Measurements from ENCODE around the gene BANK1. TPM values are rescaled to one million over a fixed set of nuclear protein-coding genes. Genes with fewer than 3 reads are reported as not detected.

BANK1 gene
- total RNA-seq, 1 experiment from 2014 or later, result 3.3 TPM

- H3K4me1 ChIP-seq (ENCODE audit: control insufficient read depth, insufficient read depth, low read length), result no peaks in the 10 kb centered on the region
- in situ Hi-C loops (cut with HindIII; ENCODE audit: low pct_unique_long_range_greater_than_20kb, low sequenced_read_pairs) (no loop called here), intact Hi-C loops (cut with micrococcal nuclease; ENCODE audit: unreplicated experiment) (no loop called here)
- H3K27me3 ChIP-seq (ENCODE audit: control insufficient read depth, insufficient read depth, low read length), result no peaks in the 10 kb centered on the region
- TF ChIP-seq POLR2AphosphoS5 (IDR thresholded peaks at IDR 0.05; ENCODE audit: low read depth, low read length) (no peak), SIN3A (IDR thresholded peaks at IDR 0.05; ENCODE audit: borderline replicate concordance, insufficient read depth, low read depth, low read length) (no peak), CTCF (IDR thresholded peaks at IDR 0.05) (no peak), REST (IDR thresholded peaks at IDR 0.05; ENCODE audit: insufficient read depth in 1 of 2, low read depth in 2 of 2, low read length in 1 of 2) (no peak), TCF7L2 (IDR thresholded peaks at IDR 0.05; ENCODE audit: low read depth, low read length) (no peak)
- no peak for ATAC-seq
- BruUV-seq (replicated peaks), result no TSS peak
- H3K9me3 ChIP-seq (ENCODE audit: control insufficient read depth, insufficient read depth, low read depth, low read length), result no peaks in the 10 kb centered on the region
- ChIA-PET CTCF (no interaction called here), POLR2A (no interaction called here)
- H3K27ac ChIP-seq (ENCODE audit: low read length), result no peak overlapping the region
- H3K36me3 ChIP-seq (ENCODE audit: control insufficient read depth, insufficient read depth, low read length), result no peaks in the 10 kb centered on the region
- DNase-seq (ENCODE audit: low read depth, low spot score), result no peak
- no peak overlapping the region for H3K4me3 ChIP-seq (ENCODE audit: low read depth in 2 of 2, low read length in 2 of 2)
Measured at GRCh38 chr4:102022343-102022742, 231.8 kb downstream of the BANK1 start.

GRCh38 chr4:102027961-102028360 is 237.4 kb downstream of the BANK1 start:
- POLR2A ChIA-PET, result no interaction called here
- Histone ChIP-seq H3K27ac (ENCODE audit: low read length) (no peak overlapping the region), H3K4me1 (ENCODE audit: control insufficient read depth, insufficient read depth, low read length) (no peaks in the 10 kb centered on the region), H3K9me3 (ENCODE audit: control insufficient read depth, insufficient read depth, low read depth, low read length) (no peaks in the 10 kb centered on the region), H3K4me3 (ENCODE audit: low read depth in 2 of 2, low read length in 2 of 2) (no peak overlapping the region), H3K27me3 (ENCODE audit: control insufficient read depth, insufficient read depth, low read length) (no peaks in the 10 kb centered on the region), H3K36me3 (ENCODE audit: control insufficient read depth, insufficient read depth, low read length) (no peaks in the 10 kb centered on the region)
- intact Hi-C loops (cut with micrococcal nuclease; ENCODE audit: unreplicated experiment) (no loop called here), in situ Hi-C loops (cut with HindIII; ENCODE audit: low pct_unique_long_range_greater_than_20kb, low sequenced_read_pairs) (no loop called here)
- CTCF ChIA-PET, result no interaction called here
- DNase-seq (ENCODE audit: low read depth, low spot score) (no peak), ATAC-seq (no peak)
- BruUV-seq (replicated peaks), result no TSS peak
- TF ChIP-seq TCF7L2 (IDR thresholded peaks at IDR 0.05; ENCODE audit: low read depth, low read length) (no peak), SIN3A (IDR thresholded peaks at IDR 0.05; ENCODE audit: borderline replicate concordance, insufficient read depth, low read depth, low read length) (no peak), POLR2AphosphoS5 (IDR thresholded peaks at IDR 0.05; ENCODE audit: low read depth, low read length) (no peak), CTCF (IDR thresholded peaks at IDR 0.05) (no peak), REST (IDR thresholded peaks at IDR 0.05; ENCODE audit: insufficient read depth in 1 of 2, low read depth in 2 of 2, low read length in 1 of 2) (no peak)

Measured in Panc1 (cell line).